PC-9 (cell line): ENCODE results near the gene ARMC9. TPM values are rescaled to one million over a fixed set of nuclear protein-coding genes. Genes with fewer than 3 reads are reported as not detected.

Experiments used
- BruUV-seq: library from RNA; stranded (reverse); fragments of 400-500 nt; replicated peaks from 2 replicates; lab custom pipeline; 2021; lab: Mats Ljungman, UMichigan
- CTCF ChIA-PET: fragments of 300-600 bp; sonication (Branson Sonifier 250); formaldehyde crosslinking; loops from one replicate; lab custom pipeline; 2022; ENCODE audit warnings: antibody characterized with exemption; lab: Charles Lee
- POLR2A ChIA-PET: fragments of 300-600 bp; sonication (Branson Sonifier 250); formaldehyde crosslinking; loops from one replicate; lab custom pipeline; 2022; ENCODE audit warnings: antibody characterized with exemption; ENCODE audit not compliant: unreplicated experiment; lab: Charles Lee
- DNase-seq, 2 experiments: peaks; one replicate each; pipeline versions ENCODE4 v3.0.0 to v3.0.0-alpha.2; 2015 to 2022; ENCODE audit warnings: mixed read lengths in 1 of 2
- H2AFZ ChIP-seq: fragments of 200-600 bp; sonication (generic); 2 replicates; pipeline ENCODE4 v1.8.1; 2017; ENCODE audit warnings: antibody characterized with exemption
- H3F3A ChIP-seq: fragments of 200-600 bp; sonication (generic); 2 replicates; pipeline ENCODE4 v1.8.1; 2017; ENCODE audit warnings: antibody characterized with exemption, mild to moderate bottlenecking, low read depth; ENCODE audit not compliant: insufficient read depth
- H3K27ac ChIP-seq: fragments of 200-600 bp; sonication (generic); 2 replicates; pipeline ENCODE4 v1.6.1; 2016; ENCODE audit warnings: mixed run types
- H3K27me3 ChIP-seq: fragments of 200-600 bp; sonication (generic); 2 replicates; pipeline ENCODE4 v1.6.1; 2016; ENCODE audit warnings: low read depth, mixed run types; ENCODE audit not compliant: insufficient read depth
- H3K36me3 ChIP-seq: fragments of 200-600 bp; sonication (generic); 2 replicates; pipeline ENCODE4 v1.6.1; 2016; ENCODE audit warnings: low read depth, mixed run types
- H3K4me1 ChIP-seq: fragments of 200-600 bp; sonication (generic); replicated peaks from 2 replicates; pipeline ENCODE4 v1.6.1; 2016; ENCODE audit warnings: mixed run types; ENCODE audit not compliant: insufficient read depth
- H3K4me2 ChIP-seq: fragments of 200-600 bp; sonication (generic); 2 replicates; pipeline ENCODE4 v1.6.1; 2017; ENCODE audit warnings: mixed run types
- H3K4me3 ChIP-seq: fragments of 200-600 bp; sonication (generic); 2 replicates; pipeline ENCODE4 v1.6.1; 2016; ENCODE audit warnings: mixed run types
- H3K79me2 ChIP-seq: fragments of 200-600 bp; sonication (generic); 2 replicates; pipeline ENCODE4 v1.6.1; 2017; ENCODE audit warnings: low read depth, mixed run types
- H3K9me2 ChIP-seq: fragments of 200-600 bp; sonication (generic); 2 replicates; pipeline ENCODE4 v1.8.1; 2017; ENCODE audit warnings: mild to moderate bottlenecking; ENCODE audit not compliant: insufficient read depth
- H3K9me3 ChIP-seq: fragments of 200-600 bp; sonication (generic); 2 replicates; pipeline ENCODE4 v1.8.1; 2016; ENCODE audit warnings: low read depth; ENCODE audit not compliant: insufficient read depth
- H4K20me1 ChIP-seq: fragments of 200-600 bp; sonication (generic); 2 replicates; pipeline ENCODE4 v1.8.1; 2017; ENCODE audit not compliant: insufficient read depth
- EZH2 ChIP-seq: fragments of 200-600 bp; sonication (generic); IDR thresholded peaks from 2 replicates; pipeline ENCODE4 v1.8.0; 2017; ENCODE audit warnings: antibody characterized with exemption, low read depth
- intact Hi-C: fragments of 100-400 bp; cut with micrococcal nuclease; formaldehyde crosslinking; loops from one replicate; pipeline ENCODE4 v1.10.0; 2022; ENCODE audit not compliant: unreplicated experiment
- total RNA-seq: library from RNA; stranded (reverse); gene quantifications from 2 replicates; pipeline ENCODE4 v1.2.3, GENCODE V29; 2021
- TF ChIP-seq, protein P1 (sequence below): fragments of 200-600 bp; sonication (generic); conservative IDR thresholded peaks from 2 replicates; pipeline ENCODE4 v1.6.1; 2017; ENCODE audit warnings: mixed run types, antibody characterized with exemption, mild to moderate bottlenecking, moderate library complexity

Gene ARMC9
- total RNA-seq, 1 experiment from 2014 or later: 23.4 TPM

GRCh38 chr2:231343006-231343710 is 144.7 kb downstream of the ARMC9 start:
- ChIA-PET POLR2A (interaction anchor here (0.6 kb wide), 1 partner anchor 29 kb away, joined by 3 read pairs; no protein-coding TSS in a partner anchor), CTCF (no interaction called here)
- no peaks in the 10 kb centered on the region for H3K79me2 ChIP-seq
- no peak overlapping the region for H3K4me2 ChIP-seq
- intact Hi-C loops: no loop called here
- H4K20me1 ChIP-seq: no peaks in the 10 kb centered on the region
- no peak overlapping the region for H3K4me3 ChIP-seq
- no peak overlapping the region for H3K27ac ChIP-seq
- no peaks in the 10 kb centered on the region for H3K27me3 ChIP-seq
- DNase-seq: no peak
- no TSS peak for BruUV-seq
- no peaks in the 10 kb centered on the region for H3K9me3 ChIP-seq
- H3K9me2 ChIP-seq: no peaks in the 10 kb centered on the region
- no peaks in the 10 kb centered on the region for H3K36me3 ChIP-seq
- no peak overlapping the region for H2AFZ ChIP-seq
- peaks cover 14% of the 10 kb centered on the region for H3F3A ChIP-seq
- TF ChIP-seq, protein P1, sequence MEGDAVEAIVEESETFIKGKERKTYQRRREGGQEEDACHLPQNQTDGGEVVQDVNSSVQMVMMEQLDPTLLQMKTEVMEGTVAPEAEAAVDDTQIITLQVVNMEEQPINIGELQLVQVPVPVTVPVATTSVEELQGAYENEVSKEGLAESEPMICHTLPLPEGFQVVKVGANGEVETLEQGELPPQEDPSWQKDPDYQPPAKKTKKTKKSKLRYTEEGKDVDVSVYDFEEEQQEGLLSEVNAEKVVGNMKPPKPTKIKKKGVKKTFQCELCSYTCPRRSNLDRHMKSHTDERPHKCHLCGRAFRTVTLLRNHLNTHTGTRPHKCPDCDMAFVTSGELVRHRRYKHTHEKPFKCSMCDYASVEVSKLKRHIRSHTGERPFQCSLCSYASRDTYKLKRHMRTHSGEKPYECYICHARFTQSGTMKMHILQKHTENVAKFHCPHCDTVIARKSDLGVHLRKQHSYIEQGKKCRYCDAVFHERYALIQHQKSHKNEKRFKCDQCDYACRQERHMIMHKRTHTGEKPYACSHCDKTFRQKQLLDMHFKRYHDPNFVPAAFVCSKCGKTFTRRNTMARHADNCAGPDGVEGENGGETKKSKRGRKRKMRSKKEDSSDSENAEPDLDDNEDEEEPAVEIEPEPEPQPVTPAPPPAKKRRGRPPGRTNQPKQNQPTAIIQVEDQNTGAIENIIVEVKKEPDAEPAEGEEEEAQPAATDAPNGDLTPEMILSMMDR: no peak
- no peak for TF ChIP-seq EZH2
- peaks cover 18% of the 10 kb centered on the region for H3K4me1 ChIP-seq

DNA sequence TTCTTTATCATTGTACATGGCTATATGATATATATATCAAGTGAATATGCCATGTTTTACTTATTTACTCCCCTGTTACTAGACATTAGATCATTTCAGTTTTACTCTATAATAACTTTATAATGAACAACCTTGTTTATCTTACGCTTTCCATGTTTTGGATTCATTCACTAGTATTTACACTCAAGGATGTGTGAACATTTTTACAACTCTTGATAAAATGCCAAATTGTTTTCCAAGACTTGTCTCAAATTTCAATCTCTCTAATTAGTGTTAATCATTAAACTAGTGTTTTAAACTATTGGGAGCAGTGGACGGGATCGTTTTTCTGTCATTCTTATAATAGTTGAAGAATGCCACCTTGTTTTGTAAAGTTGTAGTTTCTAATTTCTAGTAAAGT is 145.6 kb downstream of the ARMC9 start:
- peaks cover 26% of the 10 kb centered on the region for H3K4me1 ChIP-seq
- DNase-seq: no peak
- no peaks in the 10 kb centered on the region for H4K20me1 ChIP-seq
- no peaks in the 10 kb centered on the region for H3K36me3 ChIP-seq
- H3K27me3 ChIP-seq: no peaks in the 10 kb centered on the region
- H3K79me2 ChIP-seq: no peaks in the 10 kb centered on the region
- no peak overlapping the region for H3K27ac ChIP-seq
- TF ChIP-seq, protein P1: no peak
- TF ChIP-seq EZH2: no peak
- BruUV-seq: no TSS peak
- CTCF ChIA-PET: no interaction called here
- H3K9me2 ChIP-seq: no peaks in the 10 kb centered on the region
- peaks cover 22% of the 10 kb centered on the region for H3F3A ChIP-seq
- H3K9me3 ChIP-seq: no peaks in the 10 kb centered on the region
- no peak overlapping the region for H3K4me3 ChIP-seq
- no peak overlapping the region for H2AFZ ChIP-seq
- intact Hi-C loops: no loop called here
- POLR2A ChIA-PET: no interaction called here
- H3K4me2 ChIP-seq: no peak overlapping the region

DNA sequence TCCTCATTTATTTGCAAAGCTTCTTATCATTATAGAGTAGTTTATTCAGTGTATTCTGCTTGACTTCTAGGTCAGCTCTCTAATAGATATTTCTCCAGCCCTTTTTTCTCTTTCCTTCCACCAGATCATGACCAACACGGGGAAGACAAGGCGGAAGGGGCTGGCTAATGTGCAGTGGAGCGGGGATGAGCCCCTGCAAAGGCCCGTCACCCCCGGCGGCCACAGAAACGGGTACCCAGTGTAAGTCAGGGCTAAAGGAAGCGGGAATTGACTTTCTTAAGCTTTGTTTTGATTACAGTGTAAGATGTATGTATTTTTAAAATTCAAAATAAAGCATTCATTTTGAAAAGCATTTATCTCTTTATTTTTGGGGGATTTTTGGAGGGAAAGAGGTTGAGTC is 146.4 kb downstream of the ARMC9 start:
- Histone ChIP-seq H3K4me2 (no peak overlapping the region), H2AFZ (no peak overlapping the region), H3K4me3 (no peak overlapping the region), H3K4me1 (peaks cover 34% of the 10 kb centered on the region), H3K27me3 (no peaks in the 10 kb centered on the region), H3K9me3 (no peaks in the 10 kb centered on the region), H3F3A (peaks cover 27% of the 10 kb centered on the region), H3K79me2 (no peaks in the 10 kb centered on the region), H3K27ac (no peak overlapping the region), H3K9me2 (no peaks in the 10 kb centered on the region), H4K20me1 (no peaks in the 10 kb centered on the region), H3K36me3 (no peaks in the 10 kb centered on the region)
- intact Hi-C loops: loop anchor here (5.0 kb wide), 1 partner anchor 52 kb away; the partner anchor contains the start of gene B3GNT7
- POLR2A ChIA-PET: no interaction called here
- DNase-seq: no peak
- CTCF ChIA-PET: no interaction called here
- no TSS peak for BruUV-seq
- TF ChIP-seq EZH2: no peak
- TF ChIP-seq, protein P1: no peak
